IgD-negative memory B cell (primary cell): Measurements from ENCODE around the gene FAM81B. TPM values are rescaled to one million over a fixed set of nuclear protein-coding genes. Genes with fewer than 3 reads are reported as not detected.
"Not testable (repeated sequence)": the region's sequence is repeated elsewhere in the genome, so short reads cannot be mapped to it uniquely, and the experiment has no call there.

Experiments
- H3K27ac Mint-ChIP-seq, 3 donors: one replicate each; pipeline ENCODE4 v1.8.0; 2020 to 2022; ENCODE audit warnings: mild to moderate bottlenecking in 3 of 3, mixed read lengths in 3 of 3, moderate library complexity in 1 of 3
- H3K27me3 Mint-ChIP-seq: one replicate; pipeline ENCODE4 v1.8.0; 2021; ENCODE audit warnings: mixed read lengths
- H3K36me3 Mint-ChIP-seq: one replicate; pipeline ENCODE4 v1.8.0; 2020; ENCODE audit warnings: mild to moderate bottlenecking, mixed read lengths
- H3K4me1 Mint-ChIP-seq, 3 donors: one replicate each; pipeline ENCODE4 v1.8.0; 2020 to 2022; ENCODE audit warnings: mixed read lengths in 3 of 3, mild to moderate bottlenecking in 1 of 3
- H3K4me3 Mint-ChIP-seq, 4 donors: one replicate each; pipeline ENCODE4 v1.8.0; 2020 to 2022; ENCODE audit warnings: mild to moderate bottlenecking in 4 of 4, mixed read lengths in 4 of 4, moderate library complexity in 3 of 4
- H3K9me3 Mint-ChIP-seq, 3 donors: one replicate each; pipeline ENCODE4 v1.8.0; 2020 to 2021; ENCODE audit warnings: mixed read lengths in 3 of 3, mild to moderate bottlenecking in 1 of 3
- polyA plus RNA-seq: library from polyadenylated mRNA; unstranded; fragments of 300-500 nt; fragmentation: Illumina TruSeq; gene quantifications from one replicate; pipeline ENCODE4 v1.2.3, GENCODE V29; 2021

FAM81B gene
- polyA plus RNA-seq, 1 donor from 2014 or later, result not detected

GRCh38 chr5:95384485-95385213 is 6.5 kb upstream of the FAM81B start:
- Mint-ChIP-seq H3K4me3 (no peak overlapping the region), H3K36me3 (no peaks in the 10 kb centered on the region), H3K27ac (no peak overlapping the region)

GRCh38 chr5:95385334-95385733 is 5.8 kb upstream of the FAM81B start:
- Mint-ChIP-seq H3K27me3 (peaks cover 1% of the 10 kb centered on the region), H3K27ac (peak overlapping the region in 1 of 3 donors; percentile 13), H3K36me3 (no peaks in the 10 kb centered on the region), H3K9me3 (peaks cover 0 to 6% (median 4%) of the 10 kb centered on the region in 3 donors), H3K4me3 (no peak overlapping the region), H3K4me1 (peaks cover 0 to under 1% (median under 1%) of the 10 kb centered on the region in 3 donors)

More at GRCh38 chr5:95384485-95385213, 6.5 kb upstream of the FAM81B start:
- Mint-ChIP-seq H3K9me3 (peaks cover 0 to 6% (median 4%) of the 10 kb centered on the region in 3 donors), H3K4me1 (peaks cover 2 to 5% (median 4%) of the 10 kb centered on the region in 3 donors), H3K27me3 (peaks cover 1% of the 10 kb centered on the region)

GRCh38 chr5:95391965-95392364 is 799 bp downstream of the FAM81B start:
- not testable (repeated sequence) for H3K27ac Mint-ChIP-seq, H3K36me3 Mint-ChIP-seq, H3K27me3 Mint-ChIP-seq, H3K9me3 Mint-ChIP-seq, H3K4me1 Mint-ChIP-seq, H3K4me3 Mint-ChIP-seq

GRCh38 chr5:95392593-95393182 is 1.5 kb downstream of the FAM81B start:
- H3K27me3 Mint-ChIP-seq, result peaks cover 3% of the 10 kb centered on the region
- H3K4me1 Mint-ChIP-seq, result no peaks in the 10 kb centered on the region
- H3K9me3 Mint-ChIP-seq, result peaks cover 2 to 4% (median 4%) of the 10 kb centered on the region in 3 donors
- H3K36me3 Mint-ChIP-seq, result peaks cover 1% of the 10 kb centered on the region
- no peak overlapping the region for H3K27ac Mint-ChIP-seq
- peak overlapping the region in 1 of 4 donors; percentile 9 for H3K4me3 Mint-ChIP-seq

- Mint-ChIP-seq H3K4me1 (no peaks in the 10 kb centered on the region), H3K27ac (no peak overlapping the region), H3K9me3 (peaks cover 2 to 4% (median 2%) of the 10 kb centered on the region in 3 donors), H3K27me3 (peaks cover 3% of the 10 kb centered on the region), H3K4me3 (no peak overlapping the region), H3K36me3 (peaks cover 2% of the 10 kb centered on the region)
Measured at GRCh38 chr5:95393279-95393678, 2.1 kb downstream of the FAM81B start.

- Mint-ChIP-seq H3K9me3 (no peaks in the 10 kb centered on the region), H3K4me1 (no peaks in the 10 kb centered on the region), H3K36me3 (peaks cover 2% of the 10 kb centered on the region), H3K27ac (no peak overlapping the region), H3K4me3 (no peak overlapping the region), H3K27me3 (peaks cover 2% of the 10 kb centered on the region)
Measured at GRCh38 chr5:95398989-95399388, 7.8 kb downstream of the FAM81B start.

GRCh38 chr5:95401626-95402025 is 10.5 kb downstream of the FAM81B start:
- no peak overlapping the region for H3K27ac Mint-ChIP-seq
- no peaks in the 10 kb centered on the region for H3K4me1 Mint-ChIP-seq
- H3K36me3 Mint-ChIP-seq, result peaks cover 2% of the 10 kb centered on the region
- H3K4me3 Mint-ChIP-seq, result no peak overlapping the region
- peaks cover 0 to 3% (median 0%) of the 10 kb centered on the region in 3 donors for H3K9me3 Mint-ChIP-seq
- H3K27me3 Mint-ChIP-seq, result no peaks in the 10 kb centered on the region

GRCh38 chr5:95403996-95404395 is 12.8 kb downstream of the FAM81B start:
- Mint-ChIP-seq H3K4me1 (no peaks in the 10 kb centered on the region), H3K27ac (no peak overlapping the region), H3K27me3 (peaks cover 7% of the 10 kb centered on the region), H3K4me3 (no peak overlapping the region), H3K9me3 (peaks cover 0 to 3% (median 0%) of the 10 kb centered on the region in 3 donors), H3K36me3 (no peaks in the 10 kb centered on the region)

GRCh38 chr5:95406426-95407090 is 15.4 kb downstream of the FAM81B start:
- Mint-ChIP-seq H3K4me3 (no peak overlapping the region), H3K27ac (no peak overlapping the region), H3K36me3 (no peaks in the 10 kb centered on the region), H3K27me3 (peaks cover 12% of the 10 kb centered on the region), H3K4me1 (no peaks in the 10 kb centered on the region), H3K9me3 (peaks cover 0 to 3% (median 3%) of the 10 kb centered on the region in 3 donors)

GRCh38 chr5:95410279-95410678 is 19.1 kb downstream of the FAM81B start:
- H3K9me3 Mint-ChIP-seq, result peaks cover 0 to 3% (median 0%) of the 10 kb centered on the region in 3 donors
- peaks cover 17% of the 10 kb centered on the region for H3K27me3 Mint-ChIP-seq
- no peaks in the 10 kb centered on the region for H3K36me3 Mint-ChIP-seq
- H3K27ac Mint-ChIP-seq, result no peak overlapping the region
- no peak overlapping the region for H3K4me3 Mint-ChIP-seq
- H3K4me1 Mint-ChIP-seq, result no peaks in the 10 kb centered on the region

- Mint-ChIP-seq H3K9me3 (peaks cover 0 to 3% (median 0%) of the 10 kb centered on the region in 3 donors), H3K4me1 (no peaks in the 10 kb centered on the region), H3K27me3 (peaks cover 17% of the 10 kb centered on the region), H3K36me3 (no peaks in the 10 kb centered on the region), H3K4me3 (no peak overlapping the region), H3K27ac (no peak overlapping the region)
Measured at GRCh38 chr5:95411474-95411873, 20.3 kb downstream of the FAM81B start.

GRCh38 chr5:95414451-95414850 is 23.3 kb downstream of the FAM81B start:
- Mint-ChIP-seq H3K4me1 (no peaks in the 10 kb centered on the region), H3K27me3 (peaks cover 14% of the 10 kb centered on the region), H3K4me3 (no peak overlapping the region), H3K36me3 (no peaks in the 10 kb centered on the region), H3K9me3 (peaks cover 0 to 3% (median 0%) of the 10 kb centered on the region in 3 donors), H3K27ac (no peak overlapping the region)

- Mint-ChIP-seq H3K27me3 (peaks cover 5% of the 10 kb centered on the region), H3K4me3 (no peak overlapping the region), H3K9me3 (no peaks in the 10 kb centered on the region), H3K36me3 (no peaks in the 10 kb centered on the region), H3K27ac (no peak overlapping the region), H3K4me1 (no peaks in the 10 kb centered on the region)
Measured at GRCh38 chr5:95417971-95418370, 26.8 kb downstream of the FAM81B start.

- no peaks in the 10 kb centered on the region for H3K9me3 Mint-ChIP-seq
- H3K4me3 Mint-ChIP-seq, result no peak overlapping the region
- H3K27me3 Mint-ChIP-seq, result peaks cover 2% of the 10 kb centered on the region
- no peak overlapping the region for H3K27ac Mint-ChIP-seq
- no peaks in the 10 kb centered on the region for H3K4me1 Mint-ChIP-seq
- H3K36me3 Mint-ChIP-seq, result no peaks in the 10 kb centered on the region
Measured at GRCh38 chr5:95422838-95423237, 31.7 kb downstream of the FAM81B start.

GRCh38 chr5:95424016-95424415 is 32.9 kb downstream of the FAM81B start:
- Mint-ChIP-seq H3K27ac (no peak overlapping the region), H3K36me3 (no peaks in the 10 kb centered on the region), H3K9me3 (no peaks in the 10 kb centered on the region), H3K27me3 (no peaks in the 10 kb centered on the region), H3K4me1 (no peaks in the 10 kb centered on the region), H3K4me3 (no peak overlapping the region)
